Hepatocyte (in vitro differentiated cells): ENCODE measurements around the gene OR52N2.

Source experiments
- CTCF ChIP-seq: fragments of 200-600 bp; sonication (generic); IDR thresholded peaks from 2 replicates; pipeline ENCODE4 v1.5.1; 2016; ENCODE audit warnings: antibody characterized with exemption, mild to moderate bottlenecking; ENCODE audit not compliant: poor library complexity
- EZH2 ChIP-seq: fragments of 200-600 bp; sonication (generic); IDR thresholded peaks from 2 replicates; pipeline ENCODE4 v1.6.1; 2016; ENCODE audit warnings: antibody characterized with exemption, mild to moderate bottlenecking, borderline replicate concordance
- EZH2phosphoT487 ChIP-seq: fragments of 200-600 bp; sonication (generic); IDR thresholded peaks from one replicate; pipeline ENCODE4 v1.6.1; 2018; ENCODE audit warnings: antibody characterized with exemption, mild to moderate bottlenecking, low read depth, moderate library complexity; ENCODE audit not compliant: unreplicated experiment, severe bottlenecking

- TF ChIP-seq CTCF, result no peak
- TF ChIP-seq EZH2phosphoT487, result no peak
- no peak for TF ChIP-seq EZH2
Observed at GRCh38 chr11:5865826-5866225, 57.1 kb downstream of the OR52N2 start.
